AG10803 (cell line): ENCODE results near the gene RBCK1.

Experiments
- DNase-seq: peaks from one replicate; pipeline ENCODE4 v3.0.0; 2010; ENCODE audit warnings: low read depth
- H3K4me3 ChIP-seq: 2 replicates; pipeline ENCODE4 v1.5.1; 2011; ENCODE audit warnings: mild to moderate bottlenecking, low read length, control low read depth
- TF ChIP-seq, protein P1 (sequence below): conservative IDR thresholded peaks from 2 replicates; pipeline ENCODE4 v1.5.1; 2011; ENCODE audit warnings: mild to moderate bottlenecking, low read length, control low read depth, inconsistent platforms

RBCK1 gene

DNA sequence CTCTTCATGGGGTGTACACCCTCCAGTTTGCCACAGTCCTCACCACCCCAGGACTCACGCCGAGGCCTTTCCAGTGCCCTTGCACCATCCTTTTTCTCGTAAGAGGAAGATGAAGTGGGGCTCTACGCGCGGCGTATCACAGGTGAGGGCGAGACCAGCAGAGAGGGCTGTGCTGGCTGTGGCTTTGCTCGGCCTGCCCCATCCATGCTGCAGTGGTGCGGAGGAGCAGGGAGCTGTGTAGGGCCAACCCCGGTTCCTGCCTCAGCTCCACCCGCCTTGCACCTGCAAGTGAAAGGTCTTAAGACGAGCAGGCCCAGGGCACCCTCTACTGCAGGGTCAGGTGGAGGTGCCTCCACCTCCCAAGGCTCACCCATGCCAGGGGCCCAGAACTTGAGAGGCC is 24.1 kb downstream of the RBCK1 start:
- TF ChIP-seq, protein P1, sequence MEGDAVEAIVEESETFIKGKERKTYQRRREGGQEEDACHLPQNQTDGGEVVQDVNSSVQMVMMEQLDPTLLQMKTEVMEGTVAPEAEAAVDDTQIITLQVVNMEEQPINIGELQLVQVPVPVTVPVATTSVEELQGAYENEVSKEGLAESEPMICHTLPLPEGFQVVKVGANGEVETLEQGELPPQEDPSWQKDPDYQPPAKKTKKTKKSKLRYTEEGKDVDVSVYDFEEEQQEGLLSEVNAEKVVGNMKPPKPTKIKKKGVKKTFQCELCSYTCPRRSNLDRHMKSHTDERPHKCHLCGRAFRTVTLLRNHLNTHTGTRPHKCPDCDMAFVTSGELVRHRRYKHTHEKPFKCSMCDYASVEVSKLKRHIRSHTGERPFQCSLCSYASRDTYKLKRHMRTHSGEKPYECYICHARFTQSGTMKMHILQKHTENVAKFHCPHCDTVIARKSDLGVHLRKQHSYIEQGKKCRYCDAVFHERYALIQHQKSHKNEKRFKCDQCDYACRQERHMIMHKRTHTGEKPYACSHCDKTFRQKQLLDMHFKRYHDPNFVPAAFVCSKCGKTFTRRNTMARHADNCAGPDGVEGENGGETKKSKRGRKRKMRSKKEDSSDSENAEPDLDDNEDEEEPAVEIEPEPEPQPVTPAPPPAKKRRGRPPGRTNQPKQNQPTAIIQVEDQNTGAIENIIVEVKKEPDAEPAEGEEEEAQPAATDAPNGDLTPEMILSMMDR, result no peak
- DNase-seq, result no peak
- H3K4me3 ChIP-seq, result no peak overlapping the region

DNA sequence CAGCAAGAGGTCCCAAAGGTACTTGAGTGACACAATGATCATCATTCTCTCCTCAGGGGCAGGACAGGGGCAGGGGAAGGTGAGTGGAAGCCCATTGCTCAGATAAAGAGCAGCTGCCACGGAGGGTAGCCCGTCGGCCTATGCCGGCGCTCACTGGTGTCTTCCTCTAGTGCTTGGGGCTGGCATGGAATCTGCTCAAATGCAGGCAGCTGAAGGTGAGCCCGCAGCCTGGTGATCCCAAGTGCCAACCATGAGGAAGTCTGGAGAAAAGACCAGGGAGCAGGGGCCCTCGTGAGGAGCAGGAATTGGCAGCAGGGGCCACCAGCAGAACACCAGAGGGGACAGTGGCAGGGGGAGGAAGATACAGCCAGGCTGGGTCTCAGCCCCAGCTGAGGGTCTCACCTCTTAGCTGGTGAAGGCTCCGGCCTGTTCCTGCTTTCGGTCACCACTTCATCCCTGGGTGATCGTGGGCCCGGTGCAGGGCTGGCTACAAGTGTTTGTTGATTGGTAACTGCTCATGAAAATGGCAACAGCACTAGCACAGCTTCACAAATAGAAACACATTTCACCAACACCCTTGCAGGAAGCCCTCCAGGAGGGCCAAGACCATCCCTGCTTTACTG is 24.7 kb downstream of the RBCK1 start:
- no peak for DNase-seq
- TF ChIP-seq, protein P1, result no peak
- no peak overlapping the region for H3K4me3 ChIP-seq

DNA sequence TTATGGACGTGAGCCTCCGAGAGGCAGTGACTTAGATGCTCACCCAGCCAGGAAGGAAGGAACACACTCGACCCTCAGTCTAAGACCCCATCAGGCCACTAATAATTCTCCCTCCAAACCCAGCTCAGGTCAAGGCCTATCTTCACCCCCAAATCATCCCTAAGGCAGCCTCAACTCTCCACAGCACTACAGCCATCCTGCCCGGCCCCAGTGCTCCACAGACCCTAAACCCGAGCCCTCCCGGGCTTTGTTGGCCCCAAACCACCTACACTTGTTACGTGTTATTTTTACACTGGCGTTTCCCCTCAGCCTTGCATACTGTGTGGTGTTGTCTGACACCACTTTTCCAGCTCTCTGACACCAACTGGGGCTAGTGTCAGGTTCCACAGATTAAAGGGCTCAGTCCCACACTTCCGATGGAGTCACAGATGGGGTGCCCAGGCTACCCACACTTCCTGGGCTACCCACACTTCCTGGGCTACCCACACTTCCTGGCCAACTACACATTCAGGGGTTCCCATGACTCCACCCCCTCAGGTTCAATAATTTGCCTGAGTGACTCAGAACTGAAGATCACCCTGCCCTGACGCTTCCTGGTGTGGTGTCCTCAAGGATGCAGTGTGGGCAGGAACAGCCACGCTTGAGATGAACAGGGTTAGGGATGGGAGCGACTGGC is 25.3 kb downstream of the RBCK1 start:
- TF ChIP-seq, protein P1, result no peak
- no peak overlapping the region for H3K4me3 ChIP-seq
- DNase-seq, result no peak

DNA sequence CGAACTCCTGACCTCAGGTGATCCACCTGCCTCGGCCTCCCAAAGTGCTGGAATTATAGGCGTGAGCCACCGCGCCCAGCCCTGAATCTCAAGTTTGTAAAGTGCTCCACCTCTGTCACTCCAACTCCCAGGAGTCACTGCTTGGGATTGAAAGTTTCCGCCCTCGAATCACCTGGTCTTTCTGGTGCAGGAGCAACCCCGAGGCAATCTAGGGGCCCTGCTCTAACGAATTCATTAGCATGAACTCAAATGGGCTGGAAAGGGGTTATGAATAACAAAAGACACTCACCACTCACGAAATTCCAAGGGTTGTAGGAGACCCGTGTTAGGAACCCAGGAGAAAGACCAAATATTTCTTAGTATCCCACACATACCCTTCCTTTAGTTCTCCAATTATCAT is 26.1 kb downstream of the RBCK1 start:
- TF ChIP-seq, protein P1, result no peak
- no peak for DNase-seq
- no peak overlapping the region for H3K4me3 ChIP-seq

DNA sequence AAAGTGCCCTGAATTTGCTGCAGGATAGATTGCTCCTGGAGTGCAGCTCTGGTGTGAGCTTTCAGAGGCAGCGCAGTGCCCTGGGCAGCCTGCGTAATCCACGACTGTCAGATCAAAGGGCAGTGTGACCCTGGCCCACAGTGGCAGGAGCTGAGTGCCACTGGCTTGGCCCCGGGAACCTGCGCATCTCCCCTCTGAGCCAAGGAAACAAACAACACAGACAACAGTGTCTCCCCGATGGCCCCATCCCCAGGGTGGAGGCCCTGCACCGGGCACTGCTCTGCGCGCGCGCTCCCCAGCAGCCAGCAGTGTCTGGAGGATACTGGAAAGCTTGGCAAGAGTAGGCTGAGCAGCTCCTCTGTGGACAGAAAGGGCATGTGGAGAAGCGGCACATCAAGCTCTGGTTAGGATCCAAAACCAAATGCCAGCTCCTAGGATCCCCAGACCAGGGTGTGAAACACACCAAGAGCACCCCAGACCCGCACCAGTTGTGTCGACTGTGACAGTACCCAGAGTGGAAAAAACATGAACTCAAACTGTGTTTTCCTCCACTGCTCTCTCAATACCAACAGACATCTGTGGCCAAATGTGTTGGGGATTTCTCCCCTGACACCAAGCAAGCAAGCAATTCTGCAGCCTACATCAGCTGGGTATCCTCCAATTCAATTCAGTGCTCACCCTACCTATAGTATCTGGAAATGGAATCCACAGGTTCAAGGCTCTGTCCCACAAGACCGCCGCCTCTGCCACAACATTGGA is 26.7 kb downstream of the RBCK1 start:
- no peak overlapping the region for H3K4me3 ChIP-seq
- DNase-seq, result no peak
- TF ChIP-seq, protein P1, result no peak

DNA sequence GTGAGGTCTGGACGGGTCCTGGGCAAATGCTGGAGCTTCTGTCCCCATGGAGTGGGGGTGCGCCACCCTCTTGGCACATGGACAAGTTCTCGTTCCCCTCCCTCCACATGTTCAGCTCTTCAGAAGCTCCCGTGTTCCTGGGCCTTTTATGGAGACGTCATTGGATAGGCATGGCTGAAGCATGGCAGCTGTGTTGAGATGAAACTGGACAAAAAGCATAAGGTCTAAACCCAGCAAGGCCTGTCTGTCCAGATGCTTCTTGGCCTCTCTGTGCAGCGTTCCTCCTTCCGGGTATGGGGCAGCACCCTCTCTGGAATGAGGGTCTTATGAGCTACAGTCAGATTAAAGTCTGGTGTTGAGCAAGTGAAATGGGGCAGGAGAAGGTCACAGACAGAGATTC is 27.5 kb downstream of the RBCK1 start:
- TF ChIP-seq, protein P1, result no peak
- DNase-seq, result no peak
- H3K4me3 ChIP-seq, result no peak overlapping the region
